Renal cortex interstitium (tissue), 11 donors: ENCODE measurements around the gene STX10. TPM values are rescaled to one million over a fixed set of nuclear protein-coding genes. Genes with fewer than 3 reads are reported as not detected.
"Not testable (repeated sequence)": the region's sequence is repeated elsewhere in the genome, so short reads cannot be mapped to it uniquely, and the experiment has no call there.

Experiments used
- DNase-seq, 11 donors: peaks; one replicate each; pipeline ENCODE4 v3.0.0-alpha.2; 2013; ENCODE audit warnings: low read depth in 9 of 11, low spot score in 4 of 11; ENCODE audit errors: extremely low read depth in 1 of 11
- polyA plus RNA-seq, 3 donors: library from polyadenylated mRNA; unstranded; fragments of 120-200 nt; gene quantifications; one replicate each; pipeline ENCODE4 v1.2.1, GENCODE V29; 2013; ENCODE audit not compliant: insufficient read length in 3 of 3

STX10 gene
- polyA plus RNA-seq, 3 donors = 51.2 to 70.8 (median 60.4) TPM

DNA sequence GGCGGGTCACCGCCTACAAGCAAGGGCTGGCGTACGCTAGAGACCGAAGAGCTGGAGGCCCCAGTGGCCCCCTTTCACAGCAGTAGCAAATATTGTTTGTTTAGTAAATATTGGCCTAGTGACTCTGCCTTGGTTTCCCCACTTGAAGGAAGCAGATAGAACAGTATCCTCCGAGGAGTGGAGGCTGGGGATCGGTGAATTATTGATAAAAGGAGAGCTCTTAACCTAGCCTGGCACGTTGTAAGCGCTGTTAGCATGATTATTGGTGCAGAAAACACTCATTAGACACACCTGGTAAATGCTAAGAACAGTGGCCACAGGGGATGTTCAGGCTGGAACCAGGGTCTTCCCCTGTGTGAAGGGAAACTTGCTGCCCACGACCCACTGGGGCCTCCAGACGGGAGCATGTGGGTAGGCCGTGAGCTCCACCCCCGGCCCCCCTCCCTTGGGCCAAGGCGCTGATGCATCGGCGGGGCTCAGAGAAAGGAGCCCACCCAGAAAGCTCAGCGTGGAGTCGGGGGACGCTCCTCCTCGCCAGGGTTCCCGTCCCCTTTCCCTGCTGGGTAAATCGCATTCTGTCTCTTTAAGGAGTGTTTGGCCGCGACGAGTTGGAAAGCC is 2.3 kb upstream of the STX10 start:
- peak in 1 of 11 donors; percentile 44 for DNase-seq

DNA sequence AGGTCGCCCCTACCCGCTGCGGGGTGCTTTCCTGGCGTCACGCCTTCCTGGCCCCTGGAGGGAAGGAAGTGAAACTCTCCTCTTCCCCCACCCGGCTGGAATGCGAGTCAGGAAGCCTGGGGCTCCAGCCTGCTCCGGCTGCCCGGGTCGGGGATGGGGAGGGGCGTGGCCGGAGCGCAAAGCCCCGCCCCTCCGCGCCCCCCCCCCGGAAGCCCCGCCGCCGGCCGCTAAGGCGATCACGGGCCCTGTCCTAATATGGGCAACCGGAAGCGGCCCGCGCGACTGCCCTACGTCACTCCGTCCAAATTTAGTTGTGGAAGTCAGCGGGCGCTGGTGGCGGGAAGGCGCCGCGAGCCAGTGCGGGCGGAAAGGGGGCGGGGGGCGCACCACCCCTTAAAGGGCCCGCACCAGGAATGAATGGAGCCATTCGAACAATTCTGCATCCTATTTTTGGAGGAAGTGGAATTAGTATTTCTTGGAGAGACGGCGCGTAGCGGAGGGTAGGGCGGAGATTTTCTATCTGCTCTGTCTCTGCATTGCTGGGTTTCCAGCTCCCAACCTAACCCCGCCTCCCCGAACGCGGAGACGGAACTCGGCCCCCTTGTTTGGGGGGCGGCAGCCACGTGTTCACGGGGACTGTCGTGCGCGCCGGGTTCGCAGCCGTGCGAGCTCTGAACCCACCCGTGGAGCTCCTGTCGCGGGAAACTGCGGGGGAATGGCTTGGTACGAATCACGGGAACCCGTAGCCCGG is 1.6 kb upstream of the STX10 start:
- DNase-seq = peak in 10 of 11 donors; percentile 90 to 97 (median 96)

DNA sequence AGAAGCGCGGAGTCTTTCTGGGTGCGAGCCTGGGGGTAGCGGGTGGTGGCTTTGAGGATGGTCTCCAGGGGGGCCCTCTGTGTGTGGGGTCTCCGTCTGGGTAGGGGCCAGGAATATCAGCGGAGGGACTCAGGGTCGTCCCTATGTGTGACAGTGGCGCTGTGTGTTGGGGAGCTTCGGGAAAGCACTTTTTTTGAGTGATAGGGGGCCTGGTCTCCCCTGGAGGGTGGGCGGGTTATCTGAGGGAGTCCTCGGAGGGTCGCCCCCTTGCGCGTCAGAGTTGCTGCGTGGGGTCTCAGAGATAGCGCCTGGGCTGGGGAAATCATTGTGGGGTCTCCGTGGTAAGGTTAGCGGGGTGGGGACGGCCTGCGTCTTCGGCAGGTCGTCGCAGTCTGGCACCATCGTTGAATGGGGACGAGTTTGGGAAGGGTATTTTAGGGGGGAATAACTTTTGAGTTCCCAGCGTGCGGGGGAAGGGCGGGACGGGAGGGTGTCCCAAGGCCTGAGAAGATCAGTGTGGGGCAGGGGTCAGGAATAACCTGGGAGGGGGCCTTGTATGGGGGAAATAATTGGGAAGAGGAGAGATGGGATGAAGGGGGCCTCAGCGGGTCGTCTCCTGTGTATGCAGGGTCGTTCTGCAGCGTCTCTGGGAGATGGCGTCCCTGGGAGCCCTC is 893 bp upstream of the STX10 start:
- peak in 6 of 11 donors; percentile 12 to 28 (median 18) for DNase-seq

DNA sequence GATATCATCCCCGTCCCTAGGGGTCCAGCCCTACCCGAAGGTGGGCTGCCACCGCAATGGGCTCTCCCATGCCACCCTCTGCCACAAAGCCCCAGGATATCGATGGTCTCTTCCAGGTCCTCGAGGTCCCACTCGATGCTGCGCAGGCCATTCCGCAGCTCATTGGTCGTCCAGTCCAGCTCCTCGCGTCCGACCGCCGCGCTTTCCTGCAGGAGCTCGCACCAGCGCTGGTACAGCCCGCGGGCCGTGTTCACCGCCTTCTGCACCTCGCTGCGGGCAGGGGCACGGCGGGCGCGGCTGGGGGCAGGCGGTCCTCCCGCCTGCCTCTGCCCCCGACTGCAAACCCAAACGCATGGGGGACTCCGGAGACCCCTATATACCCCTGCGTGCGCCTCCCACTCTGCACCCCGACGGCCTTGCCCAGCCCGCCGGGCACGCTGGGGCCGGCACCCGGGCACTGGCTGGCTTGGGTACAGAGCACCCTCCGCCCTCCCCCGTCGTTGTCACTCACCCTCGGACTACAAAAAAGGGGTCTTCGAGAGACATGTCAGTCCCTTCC is 468 bp downstream of the STX10 start:
- DNase-seq = peak in 6 of 11 donors; percentile 10 to 48 (median 34)

DNA sequence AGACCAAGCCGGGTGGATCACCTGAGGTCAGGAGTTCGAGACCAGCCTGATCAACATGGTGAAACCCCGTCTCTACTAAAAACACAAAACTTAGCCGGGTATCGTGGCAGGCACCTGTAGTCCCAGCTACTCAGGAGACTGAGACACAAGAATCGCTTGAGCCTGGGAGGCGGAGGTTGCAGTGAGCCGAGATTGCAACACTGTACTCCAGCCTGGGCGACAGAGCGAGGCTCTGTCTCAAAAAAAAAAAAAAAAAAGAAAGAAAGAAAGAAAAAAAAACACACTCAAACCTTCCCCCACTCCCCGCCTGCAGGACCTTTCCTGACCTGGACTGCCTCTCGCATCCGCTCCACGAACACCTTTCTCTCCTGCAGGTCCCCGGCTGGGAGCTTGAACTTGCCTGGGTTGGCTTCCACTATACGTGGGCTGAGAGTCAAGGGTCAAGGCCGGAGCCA is 975 bp downstream of the STX10 start:
- DNase-seq = not testable (repeated sequence)

DNA sequence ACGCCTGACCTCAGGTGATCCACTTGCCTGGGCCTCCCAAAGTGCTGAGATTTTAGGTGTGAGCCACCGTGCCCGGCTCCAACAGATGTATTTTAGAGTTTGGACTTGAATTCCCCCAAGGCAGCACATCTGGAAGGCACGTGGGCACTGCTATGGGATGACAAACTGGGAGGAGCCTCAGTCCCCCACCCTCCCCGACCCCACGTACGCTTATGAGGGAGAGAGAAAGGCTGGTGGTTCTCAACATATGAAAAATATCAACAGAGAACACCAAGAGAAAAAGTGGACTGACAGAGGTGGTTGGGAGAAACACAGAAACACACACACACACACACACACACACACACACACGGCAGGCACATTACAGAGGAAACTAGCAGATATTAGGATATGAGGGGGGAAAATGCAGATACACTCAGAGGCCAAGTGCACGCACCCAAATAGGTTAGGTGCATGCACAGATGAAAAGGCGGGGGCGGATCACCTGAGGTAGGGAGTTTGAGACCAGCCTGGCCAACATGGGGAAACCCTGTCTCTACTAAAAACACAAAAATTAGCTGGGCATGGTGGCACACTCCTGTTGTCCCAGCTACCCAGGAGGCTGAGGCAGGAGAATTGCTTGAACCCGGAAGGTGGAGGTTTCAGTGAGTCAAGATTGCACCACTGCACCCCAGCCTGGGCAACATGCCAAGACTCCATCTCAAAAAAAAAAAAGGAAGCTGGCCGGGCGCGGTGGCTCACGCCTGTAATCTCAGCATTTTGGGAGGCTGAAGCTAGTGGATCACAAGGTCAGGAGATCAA is 3.2 kb downstream of the STX10 start:
- DNase-seq = no peak

DNA sequence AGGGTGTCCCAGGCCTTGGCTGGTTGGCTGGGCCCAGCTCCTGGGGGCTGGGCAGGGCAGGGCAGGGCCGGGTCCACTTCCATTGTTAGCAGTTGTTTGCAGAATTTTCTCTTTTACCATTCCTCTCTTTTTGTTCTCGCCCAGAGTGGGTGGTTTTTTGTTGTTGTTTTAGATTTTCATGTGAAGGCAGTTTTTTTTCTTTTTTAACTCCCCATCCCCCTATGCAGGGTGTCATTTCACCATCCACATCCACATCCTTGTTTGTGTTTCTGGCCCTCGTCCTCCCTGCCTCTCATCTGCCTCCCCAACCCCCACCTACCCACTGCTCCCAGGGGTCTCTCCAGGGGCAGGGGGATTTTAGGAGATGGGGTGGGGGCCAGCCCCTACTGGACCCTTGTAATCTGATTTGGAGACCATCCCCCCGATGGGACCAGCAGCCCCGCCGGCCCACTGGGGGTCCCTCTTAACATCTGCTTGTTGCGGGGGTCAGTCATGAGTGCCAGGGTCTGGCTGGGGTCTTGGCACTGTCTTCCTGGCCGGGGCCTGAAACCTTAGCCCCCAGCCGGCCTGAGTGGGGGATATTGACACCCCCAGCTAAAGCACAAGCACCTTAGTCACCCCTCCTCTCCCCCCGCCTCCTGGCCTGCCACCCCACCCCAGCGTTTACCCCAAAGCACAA is 10.4 kb downstream of the STX10 start:
- no peak for DNase-seq

DNA sequence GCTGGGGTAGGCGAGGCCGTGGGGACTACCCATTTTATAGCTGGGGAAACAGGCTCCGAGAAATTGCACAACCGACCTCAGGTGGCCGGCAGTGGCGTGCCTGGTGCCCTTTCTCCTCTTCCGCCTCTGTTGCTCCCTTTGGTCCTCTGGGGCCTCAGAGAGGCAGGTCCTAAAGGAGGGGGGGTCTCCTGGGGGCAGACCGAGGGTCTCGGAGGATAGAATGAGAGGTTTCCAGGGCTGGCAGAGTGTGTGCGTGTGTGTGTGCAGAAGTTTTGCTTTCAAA is 11.3 kb downstream of the STX10 start:
- DNase-seq = no peak

DNA sequence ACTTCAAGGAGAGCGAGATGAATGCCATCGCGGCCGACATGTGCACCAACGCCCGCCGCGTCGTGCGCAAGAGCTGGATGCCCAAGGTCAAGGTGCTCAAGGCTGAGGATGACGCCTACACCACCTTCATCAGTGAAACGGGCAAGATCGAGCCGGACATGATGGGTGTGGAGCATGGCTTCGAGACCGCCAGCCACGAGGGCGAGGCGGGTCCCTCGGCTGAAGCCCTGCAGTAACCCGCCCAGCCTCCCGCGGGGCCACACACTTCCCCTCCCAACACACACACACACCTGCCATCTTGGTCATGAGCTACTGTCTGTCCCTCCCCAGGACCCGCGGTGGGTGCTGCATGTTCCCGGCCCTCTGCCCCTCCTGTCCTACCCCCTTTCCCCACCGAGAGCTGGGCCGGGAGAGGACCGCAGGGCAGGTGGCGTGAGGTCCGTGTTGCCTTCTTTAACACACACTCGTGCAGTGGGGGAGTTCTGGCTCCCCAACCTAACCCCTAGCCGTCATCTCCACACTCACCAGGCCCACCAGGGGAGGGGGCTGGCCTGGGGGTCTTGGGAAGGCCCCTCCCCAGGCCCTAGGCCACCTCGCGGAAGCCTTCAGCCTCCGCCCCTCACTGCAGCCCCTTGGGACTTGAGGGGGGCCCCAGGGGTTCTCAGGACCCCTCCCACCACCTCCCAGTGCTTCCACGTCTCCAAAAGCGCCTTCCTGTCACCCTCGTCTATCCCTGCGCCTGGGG is 11.8 kb downstream of the STX10 start:
- no peak for DNase-seq

DNA sequence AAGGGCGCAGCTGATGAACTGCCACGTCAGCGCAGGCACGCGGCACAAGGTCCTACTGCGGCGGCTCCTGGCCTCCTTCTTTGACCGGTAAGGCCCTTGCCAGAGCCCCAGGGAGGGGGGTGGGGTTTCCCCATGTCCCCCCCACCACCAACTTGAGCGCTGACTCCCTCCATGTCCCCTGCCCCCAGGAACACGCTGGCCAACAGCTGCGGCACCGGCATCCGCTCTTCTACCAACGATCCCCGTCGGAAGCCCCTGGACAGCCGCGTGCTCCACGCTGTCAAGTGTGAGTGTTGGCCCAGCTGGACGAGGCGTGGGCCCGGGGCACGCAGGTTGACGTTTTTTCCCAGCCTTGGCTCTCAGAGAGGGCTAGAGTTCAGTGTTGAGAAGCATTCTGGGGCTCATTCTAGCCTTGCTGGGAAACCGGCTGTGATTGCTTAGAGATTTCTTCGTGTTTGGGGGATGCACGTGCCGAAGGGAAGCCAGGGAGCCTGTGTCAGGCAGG is 12.8 kb downstream of the STX10 start:
- no peak for DNase-seq

DNA sequence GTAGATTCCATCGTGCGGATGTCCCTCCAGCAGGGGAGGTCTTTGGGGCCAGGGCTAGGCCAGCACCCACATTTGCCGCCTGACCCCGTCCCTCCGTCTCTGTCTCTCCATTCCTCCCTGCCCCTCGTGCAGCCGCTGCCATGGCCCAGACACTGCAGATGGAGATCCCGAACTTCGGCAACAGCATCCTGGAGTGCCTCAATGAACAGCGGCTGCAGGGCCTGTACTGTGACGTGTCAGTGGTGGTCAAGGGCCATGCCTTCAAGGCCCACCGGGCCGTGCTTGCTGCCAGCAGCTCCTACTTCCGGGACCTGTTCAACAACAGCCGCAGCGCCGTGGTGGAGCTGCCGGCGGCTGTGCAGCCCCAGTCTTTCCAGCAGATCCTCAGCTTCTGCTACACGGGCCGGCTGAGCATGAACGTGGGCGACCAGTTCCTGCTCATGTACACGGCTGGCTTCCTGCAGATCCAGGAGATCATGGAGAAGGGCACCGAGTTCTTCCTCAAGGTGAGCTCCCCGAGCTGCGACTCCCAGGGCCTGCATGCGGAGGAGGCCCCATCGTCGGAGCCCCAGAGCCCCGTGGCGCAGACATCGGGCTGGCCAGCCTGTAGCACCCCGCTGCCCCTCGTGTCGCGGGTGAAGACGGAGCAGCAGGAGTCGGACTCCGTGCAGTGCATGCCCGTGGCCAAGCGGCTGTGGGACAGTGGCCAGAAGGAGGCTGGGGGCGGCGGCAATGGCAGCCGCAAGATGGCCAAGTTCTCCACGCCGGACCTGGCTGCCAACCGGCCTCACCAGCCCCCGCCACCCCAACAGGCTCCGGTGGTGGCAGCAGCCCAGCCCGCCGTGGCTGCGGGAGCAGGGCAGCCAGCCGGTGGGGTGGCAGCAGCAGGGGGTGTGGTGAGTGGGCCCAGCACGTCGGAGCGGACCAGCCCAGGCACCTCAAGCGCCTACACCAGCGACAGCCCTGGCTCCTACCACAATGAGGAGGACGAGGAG is 14.8 kb downstream of the STX10 start:
- DNase-seq = no peak

DNA sequence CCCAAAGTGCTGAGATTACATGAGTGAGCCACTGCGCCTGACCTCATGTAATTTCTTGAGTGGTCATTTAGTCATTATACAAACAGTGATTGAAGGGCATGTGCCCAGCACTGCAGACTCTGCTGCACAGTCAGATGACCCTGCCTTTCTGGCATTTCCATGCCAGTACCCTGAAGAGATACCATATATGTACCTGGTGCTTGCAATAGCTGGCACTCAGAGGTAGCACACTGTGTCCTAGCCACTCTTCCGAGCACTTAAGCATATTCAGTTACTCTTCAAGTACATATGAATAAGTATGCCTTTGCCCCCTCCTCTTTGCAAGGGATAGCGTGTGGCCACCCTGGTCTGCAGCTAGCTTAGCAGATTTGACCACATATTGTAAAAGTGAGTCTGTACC is 15.5 kb downstream of the STX10 start:
- DNase-seq = no peak

DNA sequence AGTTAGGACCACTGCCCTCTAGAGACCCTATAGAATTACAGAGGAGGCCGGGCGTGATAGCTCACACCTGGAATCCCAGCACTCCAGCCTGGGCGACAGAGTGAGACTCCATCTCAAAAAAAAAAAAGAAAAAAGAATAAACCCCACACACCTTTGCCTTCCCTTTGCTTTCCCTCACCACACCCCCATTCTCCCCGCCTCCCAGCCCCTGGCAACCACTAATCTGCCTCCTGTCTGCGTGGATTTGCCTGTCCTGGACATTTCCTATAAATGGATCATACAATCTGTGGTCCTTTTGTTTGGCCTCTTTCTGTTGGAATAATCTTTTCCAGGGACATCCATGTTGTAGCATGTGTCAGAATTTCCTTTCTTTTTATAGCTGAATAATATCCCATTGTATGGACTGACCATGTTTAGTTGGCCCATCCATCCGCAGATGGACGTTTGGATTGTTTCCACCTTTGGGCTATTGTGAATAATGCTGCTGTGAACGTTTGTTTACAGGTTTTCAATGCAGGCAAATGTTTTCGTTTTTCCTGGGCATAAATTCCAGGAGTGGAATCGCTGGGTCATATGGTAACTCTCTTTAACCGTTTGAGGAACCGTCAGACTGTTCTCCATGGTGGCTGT is 16.8 kb downstream of the STX10 start:
- no peak for DNase-seq

DNA sequence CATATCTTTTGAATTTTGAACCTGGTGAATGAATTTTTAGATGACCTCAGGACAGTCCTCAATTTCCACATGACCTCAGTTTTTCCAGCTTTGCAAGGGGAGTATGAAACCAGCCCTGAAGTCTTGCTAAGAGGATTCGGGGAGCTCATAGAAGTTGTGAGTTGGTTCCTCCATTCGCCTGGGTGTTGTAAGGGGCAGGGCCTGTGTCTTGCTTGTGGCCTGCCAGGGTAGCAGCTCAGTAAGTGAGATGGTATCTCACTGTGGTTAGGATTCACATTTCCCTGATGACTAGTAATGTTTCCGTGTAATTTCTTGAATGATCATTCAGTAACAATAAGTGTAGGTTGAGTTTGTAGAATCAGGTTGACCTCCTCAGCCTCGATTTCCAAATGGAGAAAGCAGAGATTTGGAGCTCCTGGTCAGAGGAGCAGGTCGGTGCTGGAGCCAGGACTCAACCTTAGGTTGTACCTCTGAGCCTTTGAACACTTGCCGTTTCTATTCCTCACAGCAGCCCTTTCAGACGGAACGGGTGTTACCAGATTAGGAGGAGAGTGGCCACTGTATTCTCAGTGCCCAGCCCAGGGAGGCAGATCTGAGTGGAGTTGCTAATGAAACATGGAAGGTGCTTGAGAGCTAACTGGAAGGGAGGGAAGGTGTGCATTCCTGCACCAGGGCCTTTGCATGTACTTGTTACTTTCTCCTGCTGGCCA is 17.5 kb downstream of the STX10 start:
- no peak for DNase-seq

DNA sequence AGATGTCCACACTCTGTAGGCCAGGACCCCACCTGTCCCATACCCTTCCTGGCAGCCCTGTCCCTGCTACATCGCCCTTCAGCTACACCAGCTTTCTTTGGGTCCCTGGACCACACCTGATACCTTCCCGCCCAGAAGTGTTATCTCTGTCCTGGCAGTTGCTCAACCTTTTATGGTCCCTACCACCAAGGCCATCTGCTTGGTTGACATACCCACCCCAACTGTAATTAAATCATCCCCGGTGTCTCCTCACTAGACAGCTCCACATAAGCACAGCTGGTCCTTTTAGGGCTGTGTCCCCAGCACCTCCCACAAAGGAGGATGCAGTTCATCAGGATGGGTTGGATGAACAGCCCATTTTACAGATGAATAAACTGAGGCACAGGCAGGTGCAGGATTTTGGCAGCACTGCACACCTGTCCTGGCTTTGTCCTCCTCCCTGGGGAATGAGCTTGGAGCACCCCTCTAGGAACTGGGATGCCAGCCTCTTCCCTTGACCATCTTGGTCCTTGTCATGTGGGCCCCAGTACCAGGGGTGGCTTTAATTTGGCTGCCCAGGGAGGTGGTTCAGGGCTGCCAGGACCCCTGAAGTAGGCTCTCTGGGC is 19.2 kb downstream of the STX10 start:
- no peak for DNase-seq
